DND-41 (cell line): Measurements from ENCODE around the gene RHBDD1.

ENCODE experiments used
- ATAC-seq: fragments of 200-7000 bp; cut with Tn5 transposase; 3 replicates; pipeline ENCODE4 v1.9.1; 2021; ENCODE audit warnings: low read depth; ENCODE audit not compliant: insufficient read depth
- DNase-seq: peaks from one replicate; pipeline ENCODE4 v3.0.0-alpha.2; 2020
- H2AFZ ChIP-seq: 2 replicates; pipeline ENCODE4 v1.6.0; 2012; ENCODE audit warnings: low read depth, low read length
- H3K27ac ChIP-seq: 2 replicates; pipeline ENCODE4 v1.5.1; 2012; ENCODE audit warnings: low read length, inconsistent platforms
- H3K27me3 ChIP-seq: fragments of 200-600 bp; sonication (generic); 2 replicates; pipeline ENCODE4 v1.6.0; 2012; ENCODE audit warnings: low read length, mild to moderate bottlenecking, inconsistent platforms; ENCODE audit not compliant: insufficient read depth, poor library complexity
- H3K36me3 ChIP-seq: 2 replicates; pipeline ENCODE4 v1.5.1; 2012; ENCODE audit warnings: low read length, inconsistent platforms; ENCODE audit not compliant: insufficient read depth
- H3K4me1 ChIP-seq: 2 replicates; pipeline ENCODE4 v1.5.1; 2012; ENCODE audit warnings: mild to moderate bottlenecking, low read length; ENCODE audit not compliant: insufficient read depth
- H3K4me2 ChIP-seq: 2 replicates; pipeline ENCODE4 v1.6.0; 2012; ENCODE audit warnings: mild to moderate bottlenecking, moderate library complexity, low read length, inconsistent platforms; ENCODE audit not compliant: insufficient read depth
- H3K4me3 ChIP-seq, 2 experiments: fragments of 200-600 bp in 1 of 2; shearing (Covaris generic) in 1 of 2; 2 replicates each; pipeline ENCODE4 v1.5.1; 2012 to 2016; ENCODE audit warnings: inconsistent platforms in 2 of 2, low read length in 2 of 2, mild to moderate bottlenecking in 2 of 2, low read depth in 1 of 2, moderate library complexity in 1 of 2
- H3K79me2 ChIP-seq: 2 replicates; pipeline ENCODE4 v1.6.0; 2012; ENCODE audit warnings: low read length, inconsistent platforms; ENCODE audit not compliant: insufficient read depth
- H3K9ac ChIP-seq: 2 replicates; pipeline ENCODE4 v1.6.0; 2012; ENCODE audit warnings: low read depth, mild to moderate bottlenecking, inconsistent platforms, low read length, moderate library complexity
- H3K9me3 ChIP-seq: 2 replicates; pipeline ENCODE4 v1.5.1; 2012; ENCODE audit warnings: low read length, moderate library complexity, mild to moderate bottlenecking, inconsistent platforms; ENCODE audit not compliant: insufficient read depth, severe bottlenecking
- H4K20me1 ChIP-seq: 2 replicates; pipeline ENCODE4 v1.6.0; 2012; ENCODE audit warnings: low read length; ENCODE audit not compliant: insufficient read depth
- CTCF ChIP-seq: IDR thresholded peaks from 2 replicates; pipeline ENCODE4 v1.5.1; 2012; ENCODE audit warnings: borderline replicate concordance, low read length, moderate library complexity, mild to moderate bottlenecking; ENCODE audit not compliant: poor library complexity, severe bottlenecking; ENCODE audit errors: extremely low read depth
- EZH2 ChIP-seq: IDR thresholded peaks from 3 replicates; pipeline ENCODE4 v1.6.1; 2012; ENCODE audit warnings: borderline replicate concordance, low read depth, mild to moderate bottlenecking, moderate library complexity, low read length, inconsistent platforms; ENCODE audit not compliant: severe bottlenecking

Gene RHBDD1

GRCh38 chr2:226835420-226835795 is 446 bp upstream of the RHBDD1 start:
- Histone ChIP-seq H3K9me3 (no peaks in the 10 kb centered on the region), H4K20me1 (no peaks in the 10 kb centered on the region), H3K36me3 (0 out of 2 replicates have a peak, but pooled peaks cover 3% of the 10 kb centered on the region), H3K4me1 (peaks cover 58% of the 10 kb centered on the region), H3K79me2 (peaks cover 46% of the 10 kb centered on the region), H3K9ac (peak overlapping the region; percentile 90), H3K27ac (peak overlapping the region; percentile 95), H3K4me2 (peak overlapping the region; percentile 92), H3K4me3 (peak overlapping the region; percentile 64 to 68; a peak in 3 of 4 replicates), H3K27me3 (no peaks in the 10 kb centered on the region), H2AFZ (peak overlapping the region; percentile 97)
- TF ChIP-seq CTCF (no peak), EZH2 (no peak)
- ATAC-seq, result peak; percentile 6
- DNase-seq, result no peak

GRCh38 chr2:226836548-226836885 is 663 bp downstream of the RHBDD1 start:
- Histone ChIP-seq H3K4me1 (peaks cover 61% of the 10 kb centered on the region), H3K36me3 (peaks cover 3% of the 10 kb centered on the region; the same call in 1 of the 2 replicates), H3K27me3 (no peaks in the 10 kb centered on the region), H3K4me3 (peak overlapping the region; percentile 64 to 68), H4K20me1 (no peaks in the 10 kb centered on the region), H2AFZ (peak overlapping the region; percentile 62), H3K79me2 (peaks cover 57% of the 10 kb centered on the region), H3K9ac (peak overlapping the region; percentile 90), H3K27ac (peak overlapping the region; percentile 95), H3K9me3 (no peaks in the 10 kb centered on the region), H3K4me2 (peak overlapping the region; percentile 92)
- peak; percentile 9 for DNase-seq
- no peak for TF ChIP-seq EZH2
- TF ChIP-seq CTCF, result no peak
- ATAC-seq, result peak; percentile 1; the same call in 1 of the 3 replicates

- no peaks in the 10 kb centered on the region for H4K20me1 ChIP-seq
- 0 out of 2 replicates have a peak overlapping the region, but pooled peaks have one; percentile 62 for H2AFZ ChIP-seq
- H3K36me3 ChIP-seq, result peaks cover 3% of the 10 kb centered on the region; the same call in 1 of the 2 replicates
- peak overlapping the region; percentile 90 for H3K9ac ChIP-seq
- peak overlapping the region; percentile 95 for H3K27ac ChIP-seq
- peaks cover 57% of the 10 kb centered on the region for H3K79me2 ChIP-seq
- no peaks in the 10 kb centered on the region for H3K27me3 ChIP-seq
- H3K9me3 ChIP-seq, result no peaks in the 10 kb centered on the region
- peak; percentile 23 for DNase-seq
- no peak for TF ChIP-seq CTCF
- no peak for TF ChIP-seq EZH2
- H3K4me3 ChIP-seq, result peak overlapping the region; percentile 64 to 68
- peak overlapping the region; percentile 92 for H3K4me2 ChIP-seq
- no peak for ATAC-seq
- H3K4me1 ChIP-seq, result peaks cover 61% of the 10 kb centered on the region
These were observed 1.5 kb downstream of the RHBDD1 start for GRCh38 chr2:226837334-226837733.
